Stimulated activated CD8-positive, alpha-beta memory T cell treated with anti-CD3 and anti-CD28 coated beads, Interleukin-2, amount 100 ng/mL, for 48 hours (primary cell): ENCODE measurements around the gene TPRX2.
"Not testable (repeated sequence)": the region's sequence is repeated elsewhere in the genome, so short reads cannot be mapped to it uniquely, and the experiment has no call there.

Source experiments
- DNase-seq, 2 donors: peaks; one replicate each; pipeline ENCODE4 v3.0.0-alpha.2; 2020; ENCODE audit warnings: low read depth in 2 of 2

The TPRX2 gene

GRCh38 chr19:47861630-47862029 is 2.6 kb downstream of the TPRX2 start:
- no peak for DNase-seq

DNA sequence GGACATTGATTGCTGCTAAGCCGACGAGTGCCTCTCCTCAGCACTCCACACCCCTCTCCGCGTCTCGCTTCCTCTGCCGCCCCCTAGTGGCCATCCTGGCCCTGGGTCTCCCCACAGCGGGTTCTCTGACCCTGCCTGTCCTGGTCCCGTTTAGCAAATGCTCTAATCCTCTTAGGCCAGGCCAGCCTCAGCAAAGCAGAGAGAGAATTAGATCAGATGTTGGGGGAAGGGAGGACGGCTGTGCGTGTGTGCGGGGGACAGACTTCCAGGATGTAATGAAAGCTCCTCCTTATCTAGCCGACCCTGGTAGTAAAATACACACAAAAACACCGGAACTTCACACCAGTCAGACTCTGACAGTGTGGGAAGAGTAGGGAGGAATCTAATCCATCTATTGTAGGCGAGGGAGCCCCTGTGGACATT is 4.5 kb downstream of the TPRX2 start:
- DNase-seq, result peak; percentile 84 to 87

- DNase-seq, result no peak
These were observed 6.1 kb downstream of the TPRX2 start for GRCh38 chr19:47865166-47865565.

GRCh38 chr19:47878906-47879305 is 19.9 kb downstream of the TPRX2 start:
- DNase-seq, result no peak

GRCh38 chr19:47879385-47879784 is 20.4 kb downstream of the TPRX2 start:
- not testable (repeated sequence) for DNase-seq

- no peak for DNase-seq
These were observed 22.7 kb downstream of the TPRX2 start for GRCh38 chr19:47881757-47882156.

DNA sequence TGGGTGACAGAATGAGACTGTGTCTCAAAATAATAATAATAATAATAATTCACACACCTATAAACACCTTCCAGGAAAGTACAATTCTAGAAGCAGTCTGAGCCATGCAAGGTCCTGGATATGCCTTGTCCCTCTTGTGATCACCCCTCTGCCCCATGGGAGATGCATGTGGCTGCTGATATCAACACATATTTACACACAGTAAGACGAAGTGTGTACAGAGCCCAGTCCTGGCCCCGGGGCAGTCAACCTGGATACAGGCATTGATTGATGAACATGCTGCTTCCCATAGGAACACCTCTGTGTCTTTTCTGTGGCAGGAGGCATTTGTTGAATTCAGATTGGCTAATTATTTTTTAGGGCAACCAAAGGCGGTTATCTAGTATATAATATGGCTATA is 23.9 kb downstream of the TPRX2 start:
- DNase-seq, result no peak

- DNase-seq, result no peak
These were observed 26.0 kb downstream of the TPRX2 start for GRCh38 chr19:47885067-47885463.

GRCh38 chr19:47886010-47886559 is 27.1 kb downstream of the TPRX2 start, which contains the start of gene SULT2A1:
Gene SULT2A1 (minus strand): TSS chr19:47886315. CDS start chr19:47886257, 58 bp downstream.
- DNase-seq, result no peak

- DNase-seq, result no peak
These were observed 32.0 kb downstream of the TPRX2 start for GRCh38 chr19:47890865-47891621.

- no peak for DNase-seq
These were observed 32.5 kb downstream of the TPRX2 start for GRCh38 chr19:47891622-47891922.

DNA sequence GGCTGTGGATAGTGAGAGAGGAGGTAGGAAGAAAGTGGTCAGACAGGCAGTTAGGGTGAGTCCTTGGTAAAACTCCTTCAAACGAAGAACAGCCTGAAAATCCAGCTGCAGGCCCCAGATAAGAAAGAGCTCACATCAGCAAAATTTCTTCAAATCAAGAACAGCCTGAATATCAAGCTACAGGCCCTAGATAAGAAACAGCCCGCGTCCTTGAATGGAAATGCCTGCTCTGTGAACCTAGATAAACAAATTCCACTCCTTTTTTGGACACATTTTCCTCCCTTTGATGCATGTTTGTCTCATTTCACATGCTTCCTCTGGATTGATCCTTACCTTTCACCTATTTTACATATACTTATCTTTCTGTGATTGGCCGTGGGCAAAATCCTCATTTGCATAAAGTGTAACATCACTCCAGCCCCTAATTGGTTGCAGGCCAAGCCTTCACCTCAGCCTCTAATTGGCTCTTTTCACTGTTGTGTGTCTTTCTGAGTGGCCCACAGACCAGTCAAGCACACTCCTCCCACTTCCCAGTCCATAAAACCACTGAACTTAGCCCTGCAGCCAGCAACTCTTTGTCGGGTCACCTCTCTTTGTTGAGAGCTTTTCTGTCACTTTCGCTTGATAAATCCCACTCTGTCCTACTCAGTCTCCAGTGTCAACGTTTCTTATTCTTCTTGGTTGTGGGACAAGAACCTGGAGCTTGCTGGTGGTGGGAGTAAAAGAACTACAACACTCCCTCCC is 33.1 kb downstream of the TPRX2 start:
- no peak for DNase-seq

DNA sequence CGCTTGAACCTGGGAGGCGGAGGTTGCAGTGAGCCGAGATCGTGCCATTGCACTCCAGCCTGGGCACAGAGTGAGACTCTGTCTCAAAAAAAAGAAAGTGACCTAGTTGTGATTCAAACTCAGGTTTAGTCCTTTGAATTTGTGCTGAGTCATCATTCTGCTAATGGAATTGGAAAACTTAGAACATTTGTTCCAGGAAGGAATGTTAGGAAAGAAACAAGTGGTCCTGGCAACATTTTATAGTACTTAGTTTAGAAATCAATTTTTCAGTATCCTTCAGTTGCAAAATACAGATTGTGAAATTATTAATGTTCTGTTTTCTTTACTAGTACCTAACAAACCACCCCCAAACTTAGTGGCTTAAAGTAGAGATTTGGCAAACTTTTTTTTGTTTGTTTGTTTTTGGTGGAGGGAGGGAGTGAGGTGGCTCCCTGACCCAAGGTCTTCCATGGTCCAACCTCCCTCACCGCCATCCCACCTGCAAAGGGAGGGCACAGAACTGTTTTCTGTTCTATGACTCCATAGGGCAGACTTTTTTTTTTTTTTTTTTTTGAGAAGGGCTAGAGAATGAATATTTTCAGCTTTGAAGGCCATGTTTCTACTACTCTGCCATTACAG is 36.2 kb downstream of the TPRX2 start:
- DNase-seq, result no peak

DNA sequence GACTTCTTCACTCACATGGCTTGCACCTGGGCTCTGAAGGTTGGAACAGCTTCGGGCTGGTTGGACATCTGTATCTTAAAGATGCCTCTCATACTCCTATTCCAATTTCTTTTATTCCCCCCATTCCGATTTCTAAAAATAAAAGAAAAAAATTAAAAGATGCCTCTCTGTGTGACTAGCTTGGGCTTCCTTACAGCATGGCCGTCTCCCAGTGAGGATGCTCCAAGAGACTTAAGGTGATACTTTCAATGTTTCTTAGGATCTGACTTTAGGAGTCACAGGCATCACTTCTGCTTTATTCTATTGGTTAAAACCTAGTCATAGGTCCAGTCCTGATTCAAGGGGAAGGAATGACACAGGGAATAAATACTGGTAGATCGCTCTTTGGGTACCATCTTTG is 37.0 kb downstream of the TPRX2 start:
- no peak for DNase-seq

DNA sequence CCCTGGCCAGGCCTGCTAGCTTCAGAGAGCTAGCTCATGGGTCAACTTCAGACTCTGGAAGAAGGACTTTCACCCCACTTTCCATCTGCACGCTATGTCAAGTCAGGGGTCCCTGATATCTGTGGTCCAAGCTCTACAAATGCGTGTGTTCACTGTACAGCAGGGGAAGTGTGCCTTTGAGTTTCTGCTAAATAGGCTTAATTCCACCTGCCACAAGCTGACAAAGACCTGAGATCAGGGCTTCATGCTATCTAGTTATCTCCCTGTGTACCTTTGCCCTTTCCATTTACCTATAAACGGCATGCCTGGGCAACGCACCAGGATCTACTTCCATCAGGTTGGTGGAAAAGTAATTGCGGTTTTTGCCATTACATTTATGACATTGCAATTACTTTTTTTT is 37.7 kb downstream of the TPRX2 start:
- no peak for DNase-seq

DNA sequence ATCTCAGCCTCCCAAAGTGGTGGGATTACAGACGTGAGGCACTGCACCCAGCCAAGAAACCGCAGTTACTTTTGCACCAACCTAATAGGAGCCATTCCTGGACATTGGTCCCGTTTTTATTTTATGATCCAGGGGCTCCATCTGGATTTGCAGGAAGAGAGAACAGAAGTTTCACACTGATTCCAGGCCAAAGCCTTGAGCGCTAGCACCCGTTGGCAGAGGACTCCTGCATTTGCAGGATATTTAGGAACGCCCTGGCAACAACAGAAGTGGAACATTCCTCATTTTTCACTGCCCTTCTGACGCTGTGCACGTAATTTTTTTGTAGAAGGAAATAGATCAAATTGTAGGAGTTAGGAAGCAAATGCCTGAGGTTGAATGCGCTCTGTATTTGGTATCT is 38.8 kb downstream of the TPRX2 start:
- no peak for DNase-seq

DNA sequence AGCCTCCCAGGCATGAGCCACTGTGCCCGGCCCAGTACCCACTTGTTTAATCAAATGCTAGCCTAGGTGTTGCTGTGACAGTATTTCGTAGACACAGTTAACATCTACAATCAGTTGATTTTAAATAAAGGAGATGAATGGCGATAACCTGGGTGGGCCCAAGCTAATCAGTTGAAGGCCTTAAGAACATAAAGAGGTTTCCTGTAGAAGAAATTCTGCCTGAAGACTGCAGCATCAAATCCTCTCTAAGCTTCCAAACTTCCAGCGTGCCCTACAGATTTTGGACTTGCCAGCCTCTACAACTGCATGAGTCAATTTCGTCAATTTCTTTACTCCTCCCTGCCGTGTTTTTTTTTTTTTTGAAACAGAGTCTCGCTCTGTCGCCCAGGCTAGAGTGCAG is 40.3 kb downstream of the TPRX2 start:
- DNase-seq, result no peak

- DNase-seq, result no peak
These were observed 42.3 kb downstream of the TPRX2 start for GRCh38 chr19:47901370-47901769.

DNA sequence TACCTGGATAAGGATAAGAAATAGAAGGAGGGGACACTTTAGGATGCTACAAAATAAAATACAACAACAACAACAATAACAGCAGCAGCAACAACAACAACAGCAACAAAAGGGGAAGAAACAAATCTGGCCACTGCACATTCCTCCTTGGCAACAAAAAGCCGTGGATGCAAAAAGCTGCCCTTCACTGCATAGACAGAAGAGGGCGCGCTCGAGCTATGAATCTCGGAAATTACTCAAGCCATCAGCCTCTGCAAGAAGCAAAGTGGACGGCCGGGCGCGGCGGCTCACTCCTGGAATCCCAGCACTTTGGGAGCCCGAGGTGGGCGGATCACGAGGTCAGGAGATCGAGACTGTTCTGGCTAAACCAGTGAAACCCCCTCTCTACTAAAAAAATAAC is 50.3 kb downstream of the TPRX2 start:
- peak; percentile 14 to 72 for DNase-seq

- not testable (repeated sequence) for DNase-seq
These were observed 51.2 kb downstream of the TPRX2 start for GRCh38 chr19:47910191-47910590.
